Measurements from ENCODE around the gene DAZAP1.

DAZAP1 gene

DNA sequence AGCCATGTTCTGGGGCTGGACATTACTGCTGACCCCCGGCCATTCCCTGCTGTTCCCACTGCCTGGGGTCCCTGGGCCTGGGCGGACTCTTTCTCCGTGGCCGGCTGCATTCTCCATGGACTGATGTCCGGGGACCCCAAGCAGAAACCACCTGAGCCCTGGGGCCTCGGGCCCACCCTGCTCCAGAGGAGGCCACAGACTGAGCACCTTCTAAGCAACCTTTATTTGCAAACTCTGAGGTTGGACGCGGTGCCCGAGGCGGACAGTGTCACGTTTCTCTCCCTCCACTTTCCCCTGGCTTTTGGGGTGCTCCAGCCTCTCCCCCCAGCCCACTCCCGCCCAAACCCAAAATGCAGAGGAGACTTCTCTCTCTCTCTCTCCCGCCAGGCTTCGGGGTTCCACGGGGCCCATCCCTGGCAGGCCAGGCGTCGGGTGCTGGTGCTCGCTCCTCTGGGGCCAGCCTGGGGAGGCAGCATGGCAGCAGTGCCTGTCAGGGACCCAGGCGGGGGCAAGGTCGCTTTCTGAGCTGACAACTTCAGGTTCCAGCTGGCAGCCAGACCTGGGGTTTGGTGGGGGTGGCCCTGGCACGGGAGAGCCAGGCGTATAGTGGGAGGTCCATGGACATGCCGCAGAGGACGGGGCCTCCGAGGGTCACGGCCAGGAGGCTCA, 74.0 kb downstream of the DAZAP1 start:
- TF ChIP-seq, protein P1, sequence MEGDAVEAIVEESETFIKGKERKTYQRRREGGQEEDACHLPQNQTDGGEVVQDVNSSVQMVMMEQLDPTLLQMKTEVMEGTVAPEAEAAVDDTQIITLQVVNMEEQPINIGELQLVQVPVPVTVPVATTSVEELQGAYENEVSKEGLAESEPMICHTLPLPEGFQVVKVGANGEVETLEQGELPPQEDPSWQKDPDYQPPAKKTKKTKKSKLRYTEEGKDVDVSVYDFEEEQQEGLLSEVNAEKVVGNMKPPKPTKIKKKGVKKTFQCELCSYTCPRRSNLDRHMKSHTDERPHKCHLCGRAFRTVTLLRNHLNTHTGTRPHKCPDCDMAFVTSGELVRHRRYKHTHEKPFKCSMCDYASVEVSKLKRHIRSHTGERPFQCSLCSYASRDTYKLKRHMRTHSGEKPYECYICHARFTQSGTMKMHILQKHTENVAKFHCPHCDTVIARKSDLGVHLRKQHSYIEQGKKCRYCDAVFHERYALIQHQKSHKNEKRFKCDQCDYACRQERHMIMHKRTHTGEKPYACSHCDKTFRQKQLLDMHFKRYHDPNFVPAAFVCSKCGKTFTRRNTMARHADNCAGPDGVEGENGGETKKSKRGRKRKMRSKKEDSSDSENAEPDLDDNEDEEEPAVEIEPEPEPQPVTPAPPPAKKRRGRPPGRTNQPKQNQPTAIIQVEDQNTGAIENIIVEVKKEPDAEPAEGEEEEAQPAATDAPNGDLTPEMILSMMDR (IDR thresholded peaks at IDR 0.05; ENCODE audit: low read depth, low read length, missing control alignments): no peak
- no peak for DNase-seq (ENCODE audit: extremely low read depth, low read depth)
- H3K4me3 ChIP-seq (replicated peaks; ENCODE audit: low read depth, low read length): no peak overlapping the region

DNA sequence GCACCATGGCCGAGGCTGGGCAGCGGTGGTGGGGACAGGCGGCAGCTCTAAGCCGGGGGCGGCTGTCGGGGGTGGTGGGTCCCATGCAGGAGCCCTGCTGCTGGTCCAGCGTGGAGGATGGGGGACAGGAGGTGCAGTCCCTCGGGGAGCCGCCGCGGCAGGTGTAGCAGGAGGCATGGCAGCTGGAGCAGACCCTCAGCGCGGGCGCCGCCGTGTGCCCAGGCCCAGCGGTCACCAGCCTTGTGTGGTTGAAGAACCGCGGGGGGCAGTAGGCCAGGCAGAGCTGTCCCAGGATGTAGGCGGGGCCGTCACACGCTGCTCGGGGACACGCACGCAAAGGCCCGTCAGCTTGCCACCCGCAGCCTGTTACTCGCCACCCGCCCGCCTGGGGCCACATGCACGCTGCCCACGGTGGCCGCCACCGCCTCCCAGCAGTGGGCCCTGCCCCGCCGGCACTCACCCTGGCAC, 74.5 kb downstream of the DAZAP1 start:
- DNase-seq (ENCODE audit: extremely low read depth, low read depth): no peak
- TF ChIP-seq, protein P1 (IDR thresholded peaks at IDR 0.05; ENCODE audit: low read depth, low read length, missing control alignments): no peak

DNA sequence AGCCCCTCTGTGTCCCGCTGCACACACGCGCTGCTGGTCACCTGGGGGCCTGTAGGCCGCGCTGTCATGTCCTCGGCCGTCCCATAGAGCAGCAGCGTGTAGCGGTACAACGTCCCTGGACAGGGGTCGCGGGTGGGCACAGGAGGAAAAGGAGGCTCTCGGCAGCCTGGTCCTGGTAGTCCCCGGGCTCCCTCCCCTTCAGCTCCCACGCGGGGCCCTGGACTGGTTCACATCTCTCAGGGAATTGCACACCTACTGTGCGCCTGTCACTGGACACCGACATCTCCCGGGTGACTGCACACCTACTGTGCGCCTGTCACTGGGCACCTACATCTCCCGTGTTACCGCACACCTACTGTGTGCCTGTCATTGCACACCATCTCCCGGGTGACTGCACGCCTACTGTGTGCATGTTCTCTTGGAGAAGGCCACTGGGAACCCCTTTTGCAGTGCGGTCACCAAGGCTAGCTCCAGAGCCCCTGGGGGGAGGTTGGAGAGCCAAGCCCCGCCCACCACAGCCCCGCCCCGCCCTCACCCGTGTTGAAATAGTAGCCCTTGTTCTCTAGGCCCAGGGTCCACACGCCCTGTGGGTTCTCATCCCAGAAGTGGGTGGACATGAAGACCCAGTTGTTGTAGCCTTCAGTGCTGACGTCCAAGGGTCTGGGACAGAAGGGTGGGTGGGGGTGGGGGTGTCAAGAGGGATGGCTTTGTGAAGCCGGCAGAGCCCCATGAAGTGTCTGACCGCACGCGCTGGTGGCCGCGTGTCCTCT, 75.2 kb downstream of the DAZAP1 start:
- no peak overlapping the region for H3K4me3 ChIP-seq (replicated peaks; ENCODE audit: low read depth, low read length)
- no peak for DNase-seq (ENCODE audit: extremely low read depth, low read depth)
- TF ChIP-seq, protein P1 (IDR thresholded peaks at IDR 0.05; ENCODE audit: low read depth, low read length, missing control alignments): no peak

More for the DNA sequence above, 74.5 kb downstream of the DAZAP1 start:
- no peak overlapping the region for H3K4me3 ChIP-seq (replicated peaks; ENCODE audit: low read depth, low read length)

DNA sequence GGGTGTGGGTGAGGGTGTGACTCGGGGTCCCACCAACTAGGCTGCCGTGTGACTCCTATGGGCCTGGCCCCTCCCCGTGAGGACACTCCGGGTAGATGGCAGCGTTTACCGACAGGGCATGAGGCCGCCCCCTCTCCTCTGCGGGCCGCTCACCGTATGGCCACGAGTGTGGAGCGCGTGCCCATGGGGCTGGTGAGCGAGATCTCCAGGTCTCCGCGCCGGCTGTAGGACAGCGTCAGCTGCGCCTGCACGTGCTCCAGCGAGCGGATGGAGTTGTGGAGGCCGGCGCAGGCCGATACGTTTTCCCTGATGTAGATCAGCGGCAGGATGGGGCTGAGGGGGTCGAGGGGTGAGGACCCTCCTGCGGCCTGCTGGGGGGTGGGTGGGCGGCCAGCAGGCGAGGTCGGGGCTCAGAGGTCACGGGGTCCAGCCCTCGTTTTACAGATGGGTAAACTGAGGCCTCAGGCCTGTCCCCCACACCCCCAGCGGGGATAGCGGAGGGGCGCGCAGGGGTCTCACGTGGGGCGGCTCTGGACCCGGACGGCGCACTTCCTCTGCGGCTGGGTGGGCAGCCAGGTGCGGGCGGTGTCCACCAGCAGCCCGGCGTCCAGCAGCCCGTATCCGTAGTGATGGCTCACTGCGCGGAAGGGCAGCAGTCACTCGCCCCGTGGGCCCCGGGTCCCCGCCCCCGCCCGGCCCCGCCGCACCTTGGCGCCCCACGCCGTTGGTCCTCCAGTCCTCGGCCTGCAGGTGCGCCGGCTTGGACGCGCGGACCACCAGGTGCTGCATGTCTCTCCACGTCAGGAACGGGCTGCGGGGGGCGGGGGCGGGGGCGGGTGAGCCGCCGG, 76.0 kb downstream of the DAZAP1 start:
- no peak for DNase-seq (ENCODE audit: extremely low read depth, low read depth)
- no peak overlapping the region for H3K4me3 ChIP-seq (replicated peaks; ENCODE audit: low read depth, low read length)
- TF ChIP-seq, protein P1 (IDR thresholded peaks at IDR 0.05; ENCODE audit: low read depth, low read length, missing control alignments): no peak

DNA sequence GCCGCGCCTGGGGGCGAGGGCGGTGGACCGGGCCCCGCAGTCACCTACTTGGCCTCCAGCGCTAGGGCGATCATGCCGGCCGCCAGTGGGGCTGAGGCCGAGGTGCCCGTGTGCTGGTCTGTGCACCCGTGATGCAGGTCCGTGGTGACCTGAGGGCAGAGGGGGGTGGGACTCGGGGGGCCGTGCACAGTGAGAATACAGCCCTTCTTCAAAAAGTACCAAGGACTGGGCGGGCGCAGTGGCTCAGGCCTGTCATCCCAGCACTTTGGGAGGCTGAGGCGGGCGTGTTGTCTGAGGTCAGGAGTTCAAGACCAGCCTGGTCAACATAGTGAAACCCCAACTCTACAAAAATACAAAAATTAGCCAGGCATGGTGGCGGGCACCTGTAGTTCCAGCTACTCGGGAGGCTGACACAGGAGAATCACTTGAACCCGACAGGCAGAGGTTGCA, 76.6 kb downstream of the DAZAP1 start:
- TF ChIP-seq, protein P1 (IDR thresholded peaks at IDR 0.05; ENCODE audit: low read depth, low read length, missing control alignments): no peak
- no peak for DNase-seq (ENCODE audit: extremely low read depth, low read depth)

More for the DNA sequence above, 76.6 kb downstream of the DAZAP1 start:
- H3K4me3 ChIP-seq (replicated peaks; ENCODE audit: low read depth, low read length): no peak overlapping the region

Data from HFF-Myc (cell line).